ENCODE results near the gene IQGAP2. TPM values are rescaled to one million over a fixed set of nuclear protein-coding genes. Genes with fewer than 3 reads are reported as not detected.

Gene IQGAP2
- total and polyA plus RNA-seq, 2 of the 8 experiments (the other 6 are each of a cell fraction or from before 2014, with no cell fraction given) = 19.7 to 66.0 TPM

GRCh38 chr5:76542241-76542640 is 139.2 kb downstream of the IQGAP2 start (continued):
- no peak for TF ChIP-seq RXRA (IDR thresholded peaks at IDR 0.05; ENCODE audit: insufficient read depth, low read depth, low read length)
- no peak for TF ChIP-seq SIN3A (conservative IDR thresholded peaks at IDR 0.05 in 1 of 2, IDR thresholded peaks at IDR 0.05 in 1 of 2; ENCODE audit: low read depth in 1 of 2, low read length in 2 of 2)
- no peak for TF ChIP-seq TEAD4 (IDR thresholded peaks at IDR 0.05; ENCODE audit: low read depth, low read length)
- no peak for TF ChIP-seq CBX5 (IDR thresholded peaks at IDR 0.05; ENCODE audit: low read depth, low read length)
- TF ChIP-seq PHF8 (conservative IDR thresholded peaks at IDR 0.05; ENCODE audit: low read depth, low read length) = no peak
- TF ChIP-seq KDM1A (IDR thresholded peaks at IDR 0.05; ENCODE audit: borderline replicate concordance, low read length) = no peak
- TF ChIP-seq SIX5 (IDR thresholded peaks at IDR 0.05; ENCODE audit: low read depth, low read length) = no peak
- no peak for TF ChIP-seq YY1 (IDR thresholded peaks at IDR 0.05; ENCODE audit: low read depth, low read length)

Measured in H1 (cell line).